Measurements from ENCODE around the gene SCGB2A2.

DNA sequence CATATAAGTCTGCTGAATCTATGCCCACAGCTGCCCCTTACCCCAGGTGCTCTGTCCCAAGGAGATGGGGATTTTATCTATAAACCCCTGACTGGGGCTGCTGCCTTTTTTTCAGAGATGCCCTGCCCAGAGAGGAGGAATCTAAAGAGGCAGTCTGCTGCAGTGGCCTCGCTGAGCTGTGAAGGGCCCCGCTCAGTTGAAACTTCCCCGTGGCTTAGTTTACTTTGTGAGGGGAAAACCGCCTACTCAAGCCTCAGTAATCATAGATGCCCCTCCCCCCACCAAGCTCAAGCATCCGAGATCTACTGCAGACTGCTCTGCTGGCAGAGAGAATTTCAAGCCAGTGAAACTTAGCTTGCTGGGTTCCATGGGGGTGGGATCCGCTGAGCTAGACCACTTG lies 36.3 kb downstream of the SCGB2A2 start:
- no peak for TF ChIP-seq ZNF274 (IDR thresholded peaks at IDR 0.05; ENCODE audit: low read depth, low read length)
- no peak for TF ChIP-seq SUZ12 (IDR thresholded peaks at IDR 0.05; ENCODE audit: extremely low read depth, insufficient read depth, insufficient read length)
